Measurements from ENCODE around the gene EFTUD2.

The EFTUD2 gene

GRCh38 chr17:44881145-44881544 is 18.1 kb downstream of the EFTUD2 start:
- H3K4me3 ChIP-seq (ENCODE audit: low read depth, low read length), result no peak overlapping the region
- no peak for TF ChIP-seq CTCF (IDR thresholded peaks at IDR 0.05; ENCODE audit: borderline replicate concordance, insufficient read depth, low read depth, low read length)

GRCh38 chr17:44880062-44880461 is 19.2 kb downstream of the EFTUD2 start:
- TF ChIP-seq CTCF (IDR thresholded peaks at IDR 0.05; ENCODE audit: borderline replicate concordance, insufficient read depth, low read depth, low read length), result no peak
- no peak overlapping the region for H3K4me3 ChIP-seq (ENCODE audit: low read depth, low read length)

- no peak for TF ChIP-seq CTCF (IDR thresholded peaks at IDR 0.05; ENCODE audit: borderline replicate concordance, insufficient read depth, low read depth, low read length)
- H3K4me3 ChIP-seq (ENCODE audit: low read depth, low read length), result no peak overlapping the region
Measured at GRCh38 chr17:44879376-44879775, 19.9 kb downstream of the EFTUD2 start.

- TF ChIP-seq CTCF (IDR thresholded peaks at IDR 0.05; ENCODE audit: borderline replicate concordance, insufficient read depth, low read depth, low read length), result peak; percentile 24; the same call in 1 of the 2 replicates
- H3K4me3 ChIP-seq (ENCODE audit: low read depth, low read length), result no peak overlapping the region
Measured at GRCh38 chr17:44878627-44879221, 20.5 kb downstream of the EFTUD2 start.

GRCh38 chr17:44877121-44877520 is 22.1 kb downstream of the EFTUD2 start:
- H3K4me3 ChIP-seq (ENCODE audit: low read depth, low read length), result no peak overlapping the region
- TF ChIP-seq CTCF (IDR thresholded peaks at IDR 0.05; ENCODE audit: borderline replicate concordance, insufficient read depth, low read depth, low read length), result no peak

GRCh38 chr17:44875761-44876160 is 23.5 kb downstream of the EFTUD2 start:
- no peak for TF ChIP-seq CTCF (IDR thresholded peaks at IDR 0.05; ENCODE audit: borderline replicate concordance, insufficient read depth, low read depth, low read length)
- no peak overlapping the region for H3K4me3 ChIP-seq (ENCODE audit: low read depth, low read length)

- no peak for TF ChIP-seq CTCF (IDR thresholded peaks at IDR 0.05; ENCODE audit: borderline replicate concordance, insufficient read depth, low read depth, low read length)
Measured at GRCh38 chr17:44872131-44872768, 27.0 kb downstream of the EFTUD2 start.

More at GRCh38 chr17:44872131-44872768, 27.0 kb downstream of the EFTUD2 start:
- no peak overlapping the region for H3K4me3 ChIP-seq (ENCODE audit: low read depth, low read length)

All from GM12875 (cell line).